GM12864 (cell line): ENCODE data around the gene NINL.
"Not testable (repeated sequence)": the region's sequence is repeated elsewhere in the genome, so short reads cannot be mapped to it uniquely, and the experiment has no call there.

Experiments used
- DNase-seq: peaks from one replicate; pipeline ENCODE4 v3.0.0-alpha.2; 2011; ENCODE audit warnings: low read depth
- H3K4me3 ChIP-seq: 2 replicates; pipeline ENCODE4 v1.5.1; 2011; ENCODE audit warnings: mild to moderate bottlenecking, low read depth, low read length, control low read depth
- TF ChIP-seq, protein P1 (sequence below): IDR thresholded peaks from 2 replicates; pipeline ENCODE4 v1.5.1; 2011; ENCODE audit warnings: low read depth, mild to moderate bottlenecking, moderate library complexity, low read length, control low read depth, inconsistent platforms; ENCODE audit errors: missing control alignments

Gene NINL

DNA sequence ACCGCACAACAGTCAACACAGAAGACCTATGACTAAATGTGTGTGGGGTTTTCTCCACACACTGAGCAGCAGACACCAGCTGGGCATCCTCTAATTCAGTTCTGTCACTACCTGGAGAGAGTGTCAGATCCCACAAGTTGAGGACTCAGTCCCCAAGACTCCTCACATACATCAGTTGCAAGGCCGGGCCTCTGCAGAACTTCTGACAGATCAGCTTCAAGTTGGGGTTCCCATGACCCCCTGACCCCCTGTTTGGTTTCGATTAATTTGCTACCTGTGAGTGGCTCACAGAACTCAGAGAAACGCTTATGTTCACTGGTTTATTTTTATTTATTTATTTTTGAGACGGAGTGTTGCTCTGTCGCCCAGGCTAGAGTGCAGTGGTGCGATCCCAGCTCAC, 3.2 kb upstream of the NINL start:
- TF ChIP-seq, protein P1, sequence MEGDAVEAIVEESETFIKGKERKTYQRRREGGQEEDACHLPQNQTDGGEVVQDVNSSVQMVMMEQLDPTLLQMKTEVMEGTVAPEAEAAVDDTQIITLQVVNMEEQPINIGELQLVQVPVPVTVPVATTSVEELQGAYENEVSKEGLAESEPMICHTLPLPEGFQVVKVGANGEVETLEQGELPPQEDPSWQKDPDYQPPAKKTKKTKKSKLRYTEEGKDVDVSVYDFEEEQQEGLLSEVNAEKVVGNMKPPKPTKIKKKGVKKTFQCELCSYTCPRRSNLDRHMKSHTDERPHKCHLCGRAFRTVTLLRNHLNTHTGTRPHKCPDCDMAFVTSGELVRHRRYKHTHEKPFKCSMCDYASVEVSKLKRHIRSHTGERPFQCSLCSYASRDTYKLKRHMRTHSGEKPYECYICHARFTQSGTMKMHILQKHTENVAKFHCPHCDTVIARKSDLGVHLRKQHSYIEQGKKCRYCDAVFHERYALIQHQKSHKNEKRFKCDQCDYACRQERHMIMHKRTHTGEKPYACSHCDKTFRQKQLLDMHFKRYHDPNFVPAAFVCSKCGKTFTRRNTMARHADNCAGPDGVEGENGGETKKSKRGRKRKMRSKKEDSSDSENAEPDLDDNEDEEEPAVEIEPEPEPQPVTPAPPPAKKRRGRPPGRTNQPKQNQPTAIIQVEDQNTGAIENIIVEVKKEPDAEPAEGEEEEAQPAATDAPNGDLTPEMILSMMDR, result no peak
- DNase-seq, result no peak
- H3K4me3 ChIP-seq, result no peak overlapping the region

DNA sequence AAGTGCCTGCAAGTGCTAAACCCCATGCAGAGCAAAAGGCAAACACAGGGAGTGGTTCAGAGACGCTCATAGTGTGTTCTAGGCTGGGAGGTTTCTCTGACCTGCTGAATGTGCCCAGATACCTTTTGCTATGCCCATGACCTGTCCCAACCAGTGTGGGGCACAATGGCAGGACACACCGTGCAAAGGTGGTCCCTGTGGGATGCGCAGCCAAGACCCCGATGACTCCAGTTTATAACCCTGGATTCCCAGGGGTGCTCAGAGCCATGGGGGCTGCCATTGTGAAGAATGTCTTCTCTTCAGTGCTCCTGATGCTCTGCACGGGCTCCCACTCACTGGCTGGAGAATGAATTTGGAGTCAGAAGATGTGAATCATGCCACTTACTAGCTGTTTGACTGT, 2.2 kb upstream of the NINL start:
- TF ChIP-seq, protein P1, result no peak
- no peak overlapping the region for H3K4me3 ChIP-seq
- no peak for DNase-seq

DNA sequence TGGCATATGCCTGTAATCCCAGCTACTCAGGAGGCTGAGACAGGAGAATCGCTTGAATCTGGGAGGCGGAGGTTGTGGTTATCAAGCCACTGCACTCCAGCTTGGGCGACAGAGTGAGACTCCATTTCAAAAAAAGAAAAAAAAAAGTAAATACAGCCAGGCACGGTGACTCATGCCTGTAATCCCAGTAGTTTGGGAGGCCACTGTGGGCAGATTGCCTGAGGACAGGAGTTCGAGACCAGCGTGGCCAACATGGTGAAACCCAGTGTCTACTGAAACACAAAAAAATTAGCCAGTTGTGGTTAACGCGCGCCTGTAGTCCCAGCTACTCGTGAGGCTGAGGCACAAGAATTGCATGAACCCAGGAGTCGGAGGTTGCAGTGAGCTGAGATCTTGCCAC, 1.5 kb upstream of the NINL start:
- H3K4me3 ChIP-seq, result no peak overlapping the region
- no peak for DNase-seq
- TF ChIP-seq, protein P1, result no peak

DNA sequence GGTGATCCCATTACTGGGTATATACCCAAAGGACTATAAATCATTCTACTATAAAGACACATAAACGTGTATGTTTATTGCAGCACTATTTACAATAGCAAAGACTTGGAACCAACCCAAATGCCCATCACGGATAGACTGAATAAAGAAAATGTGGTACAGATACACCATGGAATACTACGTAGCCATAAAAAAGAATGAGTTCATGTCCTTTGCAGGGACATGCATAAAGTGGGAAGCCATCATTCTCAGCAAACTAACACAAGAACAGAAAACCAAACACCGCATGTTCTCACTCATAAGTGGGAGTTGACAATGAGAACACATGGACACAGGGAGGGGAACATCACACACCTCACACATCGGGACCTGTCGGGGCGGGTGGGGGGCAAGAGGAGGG, 1.7 kb downstream of the NINL start:
- H3K4me3 ChIP-seq, DNase-seq: not testable (repeated sequence)

DNA sequence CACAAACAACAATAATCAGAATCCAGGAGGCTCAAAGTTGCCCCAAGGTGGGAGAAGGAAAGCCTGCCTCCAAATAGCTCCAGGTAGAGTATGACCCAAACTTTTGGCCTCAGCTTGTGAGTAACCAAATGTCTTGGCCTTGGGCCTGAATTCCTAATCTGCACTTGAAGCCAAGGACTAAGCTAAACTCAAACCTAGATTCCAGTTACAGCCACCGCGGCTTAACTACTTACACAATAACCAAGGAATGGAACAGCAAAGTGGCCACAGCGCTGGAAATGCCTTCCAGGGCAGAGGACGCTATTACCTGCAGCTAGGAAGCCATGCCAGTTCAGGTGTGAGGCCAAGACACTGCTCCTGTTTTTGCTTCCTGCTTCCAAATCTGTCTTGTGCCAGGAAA, 4.6 kb downstream of the NINL start:
- TF ChIP-seq, protein P1, result no peak
- no peak for DNase-seq
- no peak overlapping the region for H3K4me3 ChIP-seq

DNA sequence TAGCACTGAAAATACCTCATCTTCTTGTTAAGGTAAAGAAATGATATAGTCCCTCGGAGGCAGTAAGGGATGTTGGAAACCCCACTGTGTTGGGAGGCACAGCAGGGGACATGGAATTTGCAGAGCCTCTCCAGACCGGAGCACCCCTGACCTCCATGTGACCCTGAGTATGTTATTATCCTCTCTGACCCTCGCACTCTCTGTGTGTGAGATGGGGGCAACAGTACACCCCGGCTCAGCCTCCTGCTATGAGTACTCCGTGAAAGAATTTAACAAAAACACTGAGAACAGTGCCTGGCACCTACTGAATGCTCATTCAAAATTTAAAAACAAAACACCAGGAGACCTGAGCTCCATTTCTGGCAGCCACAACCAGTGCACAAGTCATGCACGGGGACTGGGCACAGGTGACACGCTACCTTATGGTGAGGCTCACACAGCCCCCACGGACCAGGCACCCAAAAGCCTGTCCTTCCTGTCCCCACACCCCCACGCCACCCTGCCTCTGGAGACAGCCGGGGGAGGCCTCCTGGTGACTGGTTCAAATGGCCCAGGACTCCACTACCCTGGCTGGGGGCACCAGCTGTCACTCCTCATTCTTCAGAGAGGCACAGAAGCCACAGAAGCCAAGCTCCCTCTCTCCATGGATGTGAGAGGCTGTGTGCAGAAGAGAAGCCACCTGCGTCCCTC, 6.1 kb downstream of the NINL start:
- no peak for DNase-seq
- H3K4me3 ChIP-seq, result no peak overlapping the region
- TF ChIP-seq, protein P1, result no peak

DNA sequence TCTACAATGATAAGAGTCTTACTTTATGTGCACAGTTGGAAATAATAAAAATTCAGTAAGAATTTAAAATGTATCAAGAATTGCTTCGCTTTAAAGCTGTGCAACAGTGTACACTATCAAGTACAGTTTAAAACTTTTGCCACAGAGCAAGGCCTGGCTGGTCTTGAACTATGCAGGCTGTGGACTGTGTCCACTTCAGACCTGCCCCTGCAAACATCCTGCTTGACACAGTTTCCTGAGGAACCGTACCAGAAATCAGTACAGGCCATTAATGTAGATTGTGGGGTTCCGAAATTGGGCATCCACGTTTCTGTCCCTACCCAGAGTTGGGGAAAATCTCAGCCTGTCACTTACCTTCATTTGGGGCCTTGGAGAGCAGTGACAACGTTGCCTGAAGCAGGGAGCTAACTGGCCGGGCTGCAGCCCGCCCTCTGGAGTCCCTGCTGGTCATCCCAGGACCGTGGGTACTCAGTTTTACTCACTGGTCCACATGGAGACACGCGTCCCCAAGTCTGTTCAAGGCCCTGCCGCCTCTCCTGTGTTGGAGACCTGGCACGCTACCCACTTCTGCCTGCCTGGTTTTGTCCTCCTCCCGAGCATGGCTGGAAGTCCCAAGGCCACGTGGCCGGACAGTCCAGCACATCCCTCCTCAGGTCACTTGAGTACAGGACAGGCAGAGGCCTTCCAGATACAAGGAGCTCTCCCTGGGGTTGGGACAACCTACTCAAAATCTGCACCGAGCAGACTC, 8.4 kb downstream of the NINL start:
- no peak for DNase-seq
- TF ChIP-seq, protein P1, result no peak
- no peak overlapping the region for H3K4me3 ChIP-seq
